IPS-15b (cell line): ENCODE measurements around the gene VAV2.

ENCODE experiments used
- H3K27me3 ChIP-seq: one replicate; pipeline ENCODE4 v1.6.1; 2013; ENCODE audit warnings: low read length; ENCODE audit not compliant: control insufficient read depth, insufficient read depth
- H3K36me3 ChIP-seq: one replicate; pipeline ENCODE4 v1.6.1; 2013; ENCODE audit warnings: low read length; ENCODE audit not compliant: control insufficient read depth, insufficient read depth
- H3K4me1 ChIP-seq: one replicate; pipeline ENCODE4 v1.6.1; 2013; ENCODE audit warnings: mild to moderate bottlenecking, low read length; ENCODE audit not compliant: control insufficient read depth, insufficient read depth
- H3K4me3 ChIP-seq: one replicate; pipeline ENCODE4 v1.5.1; 2013; ENCODE audit warnings: low read depth, low read length
- H3K9ac ChIP-seq: one replicate; pipeline ENCODE4 v1.6.1; 2013; ENCODE audit warnings: low read depth, mild to moderate bottlenecking, low read length
- H3K9me3 ChIP-seq: one replicate; pipeline ENCODE4 v1.6.1; 2013; ENCODE audit warnings: mild to moderate bottlenecking, low read length; ENCODE audit not compliant: control insufficient read depth, insufficient read depth

Gene VAV2

GRCh38 chr9:133729617-133730281 is 262.4 kb downstream of the VAV2 start:
- Histone ChIP-seq H3K9ac (no peak overlapping the region), H3K27me3 (no peaks in the 10 kb centered on the region), H3K9me3 (no peaks in the 10 kb centered on the region), H3K4me3 (no peak overlapping the region), H3K4me1 (no peaks in the 10 kb centered on the region), H3K36me3 (no peaks in the 10 kb centered on the region)

GRCh38 chr9:133728856-133729616 is 263.1 kb downstream of the VAV2 start:
- Histone ChIP-seq H3K27me3 (no peaks in the 10 kb centered on the region), H3K9me3 (no peaks in the 10 kb centered on the region), H3K9ac (no peak overlapping the region), H3K4me3 (no peak overlapping the region), H3K4me1 (no peaks in the 10 kb centered on the region), H3K36me3 (no peaks in the 10 kb centered on the region)

- no peak overlapping the region for H3K9ac ChIP-seq
- H3K9me3 ChIP-seq, result no peaks in the 10 kb centered on the region
- H3K4me3 ChIP-seq, result no peak overlapping the region
- no peaks in the 10 kb centered on the region for H3K27me3 ChIP-seq
- H3K36me3 ChIP-seq, result no peaks in the 10 kb centered on the region
- H3K4me1 ChIP-seq, result no peaks in the 10 kb centered on the region
Observed at GRCh38 chr9:133727876-133728441, 264.2 kb downstream of the VAV2 start.

GRCh38 chr9:133727277-133727875 is 264.7 kb downstream of the VAV2 start:
- no peaks in the 10 kb centered on the region for H3K27me3 ChIP-seq
- no peaks in the 10 kb centered on the region for H3K9me3 ChIP-seq
- no peak overlapping the region for H3K4me3 ChIP-seq
- H3K4me1 ChIP-seq, result no peaks in the 10 kb centered on the region
- no peak overlapping the region for H3K9ac ChIP-seq
- no peaks in the 10 kb centered on the region for H3K36me3 ChIP-seq

- no peaks in the 10 kb centered on the region for H3K36me3 ChIP-seq
- H3K9me3 ChIP-seq, result no peaks in the 10 kb centered on the region
- H3K27me3 ChIP-seq, result no peaks in the 10 kb centered on the region
- H3K4me3 ChIP-seq, result no peak overlapping the region
- H3K9ac ChIP-seq, result no peak overlapping the region
- no peaks in the 10 kb centered on the region for H3K4me1 ChIP-seq
Observed at GRCh38 chr9:133726401-133727276, 265.5 kb downstream of the VAV2 start.

GRCh38 chr9:133725886-133726285 is 266.2 kb downstream of the VAV2 start:
- Histone ChIP-seq H3K27me3 (no peaks in the 10 kb centered on the region), H3K4me1 (no peaks in the 10 kb centered on the region), H3K36me3 (no peaks in the 10 kb centered on the region), H3K4me3 (no peak overlapping the region), H3K9ac (no peak overlapping the region), H3K9me3 (no peaks in the 10 kb centered on the region)

- no peak overlapping the region for H3K9ac ChIP-seq
- no peaks in the 10 kb centered on the region for H3K36me3 ChIP-seq
- no peaks in the 10 kb centered on the region for H3K27me3 ChIP-seq
- no peaks in the 10 kb centered on the region for H3K9me3 ChIP-seq
- no peak overlapping the region for H3K4me3 ChIP-seq
- no peaks in the 10 kb centered on the region for H3K4me1 ChIP-seq
Observed at GRCh38 chr9:133718563-133719315, 273.4 kb downstream of the VAV2 start.

- Histone ChIP-seq H3K36me3 (no peaks in the 10 kb centered on the region), H3K4me3 (no peak overlapping the region), H3K27me3 (no peaks in the 10 kb centered on the region), H3K9me3 (no peaks in the 10 kb centered on the region), H3K9ac (no peak overlapping the region), H3K4me1 (no peaks in the 10 kb centered on the region)
Observed at GRCh38 chr9:133717113-133718031, 274.8 kb downstream of the VAV2 start.

GRCh38 chr9:133716564-133717112 is 275.5 kb downstream of the VAV2 start:
- Histone ChIP-seq H3K9ac (no peak overlapping the region), H3K9me3 (no peaks in the 10 kb centered on the region), H3K27me3 (no peaks in the 10 kb centered on the region), H3K4me1 (no peaks in the 10 kb centered on the region), H3K4me3 (no peak overlapping the region), H3K36me3 (no peaks in the 10 kb centered on the region)
